Measurements from ENCODE around the gene ZNF581.

DNA sequence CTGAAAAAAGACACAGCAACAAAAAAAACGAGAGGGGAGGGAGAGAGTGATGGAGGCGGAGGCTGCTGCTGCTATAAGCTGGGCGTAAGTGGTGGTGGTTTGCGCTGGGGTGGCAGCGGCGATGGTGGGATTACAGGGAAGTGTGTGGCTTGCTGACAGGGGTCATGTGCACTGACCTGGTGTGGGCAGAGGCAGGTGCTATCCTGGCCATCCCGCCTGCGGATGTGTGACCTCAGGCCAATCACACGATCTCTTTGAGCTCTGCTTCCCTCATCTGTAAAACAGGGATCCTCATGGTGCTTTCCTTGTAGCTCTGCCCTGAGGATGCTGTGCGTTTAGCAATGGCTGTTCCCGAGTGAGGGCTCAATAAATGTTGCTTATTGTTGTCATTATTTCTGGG is 5.9 kb upstream of the ZNF581 start:
- TF ChIP-seq CTCF (IDR thresholded peaks at IDR 0.05) (no peak), POLR2A (IDR thresholded peaks at IDR 0.05) (no peak)

All from tibial nerve (tissue), 3 donors.